ENCODE data around the gene UBE2F.

DNA sequence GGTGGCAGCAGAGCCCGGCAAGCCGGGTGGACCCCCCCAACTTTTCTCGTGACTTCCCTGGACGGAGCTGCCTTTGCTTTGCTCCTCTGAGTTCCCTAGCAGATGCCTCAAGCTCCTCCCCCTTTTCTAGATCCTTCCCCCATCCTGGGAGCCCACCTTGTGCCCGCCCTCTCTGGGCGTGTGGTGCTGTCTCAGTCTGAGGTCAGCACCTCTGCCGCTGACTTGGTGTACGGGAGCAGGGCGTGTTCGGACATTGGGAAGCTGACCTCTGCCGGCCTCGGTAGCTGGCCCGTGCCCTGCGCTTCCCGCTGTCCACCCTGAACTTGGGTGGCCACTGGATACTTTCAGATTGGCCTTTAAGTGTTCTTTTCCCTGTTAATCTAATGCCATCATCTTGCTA lies 113.7 kb downstream of the UBE2F start:
- TF ChIP-seq, protein P1, sequence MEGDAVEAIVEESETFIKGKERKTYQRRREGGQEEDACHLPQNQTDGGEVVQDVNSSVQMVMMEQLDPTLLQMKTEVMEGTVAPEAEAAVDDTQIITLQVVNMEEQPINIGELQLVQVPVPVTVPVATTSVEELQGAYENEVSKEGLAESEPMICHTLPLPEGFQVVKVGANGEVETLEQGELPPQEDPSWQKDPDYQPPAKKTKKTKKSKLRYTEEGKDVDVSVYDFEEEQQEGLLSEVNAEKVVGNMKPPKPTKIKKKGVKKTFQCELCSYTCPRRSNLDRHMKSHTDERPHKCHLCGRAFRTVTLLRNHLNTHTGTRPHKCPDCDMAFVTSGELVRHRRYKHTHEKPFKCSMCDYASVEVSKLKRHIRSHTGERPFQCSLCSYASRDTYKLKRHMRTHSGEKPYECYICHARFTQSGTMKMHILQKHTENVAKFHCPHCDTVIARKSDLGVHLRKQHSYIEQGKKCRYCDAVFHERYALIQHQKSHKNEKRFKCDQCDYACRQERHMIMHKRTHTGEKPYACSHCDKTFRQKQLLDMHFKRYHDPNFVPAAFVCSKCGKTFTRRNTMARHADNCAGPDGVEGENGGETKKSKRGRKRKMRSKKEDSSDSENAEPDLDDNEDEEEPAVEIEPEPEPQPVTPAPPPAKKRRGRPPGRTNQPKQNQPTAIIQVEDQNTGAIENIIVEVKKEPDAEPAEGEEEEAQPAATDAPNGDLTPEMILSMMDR (IDR thresholded peaks at IDR 0.05; ENCODE audit: poor library complexity): no peak
- TF ChIP-seq EZH2 (IDR thresholded peaks at IDR 0.05; ENCODE audit: borderline replicate concordance) (no peak), EZH2phosphoT487 (IDR thresholded peaks at IDR 0.05; ENCODE audit: low read depth, severe bottlenecking, unreplicated experiment) (no peak)
